LNCAP (cell line): ENCODE measurements around the gene ZCCHC14.

Experiments
- CTCF ChIP-seq: fragments of 450-650 bp; IDR thresholded peaks from 2 replicates; pipeline ENCODE4 v1.5.1; 2017; ENCODE audit warnings: mild to moderate bottlenecking

The ZCCHC14 gene

GRCh38 chr16:87482266-87482665 is 10.6 kb downstream of the ZCCHC14 start:
- TF ChIP-seq CTCF: no peak

- no peak for TF ChIP-seq CTCF
These were observed 18.2 kb downstream of the ZCCHC14 start for GRCh38 chr16:87474566-87474996.

GRCh38 chr16:87474017-87474416 is 18.8 kb downstream of the ZCCHC14 start:
- TF ChIP-seq CTCF: no peak

- no peak for TF ChIP-seq CTCF
These were observed 19.9 kb downstream of the ZCCHC14 start for GRCh38 chr16:87472935-87473334.

- no peak for TF ChIP-seq CTCF
These were observed 20.6 kb downstream of the ZCCHC14 start for GRCh38 chr16:87472142-87472778.

- TF ChIP-seq CTCF: no peak
These were observed 21.3 kb downstream of the ZCCHC14 start for GRCh38 chr16:87471278-87472141.

- no peak for TF ChIP-seq CTCF
These were observed 22.5 kb downstream of the ZCCHC14 start for GRCh38 chr16:87470332-87470731.
